ENCODE results near the gene RNASEH2B.

The RNASEH2B gene

GRCh38 chr13:51000061-51000460 is 90.5 kb downstream of the RNASEH2B start:
- no peak for DNase-seq

GRCh38 chr13:51000571-51001260 is 91.1 kb downstream of the RNASEH2B start:
- no peak for DNase-seq

DNA sequence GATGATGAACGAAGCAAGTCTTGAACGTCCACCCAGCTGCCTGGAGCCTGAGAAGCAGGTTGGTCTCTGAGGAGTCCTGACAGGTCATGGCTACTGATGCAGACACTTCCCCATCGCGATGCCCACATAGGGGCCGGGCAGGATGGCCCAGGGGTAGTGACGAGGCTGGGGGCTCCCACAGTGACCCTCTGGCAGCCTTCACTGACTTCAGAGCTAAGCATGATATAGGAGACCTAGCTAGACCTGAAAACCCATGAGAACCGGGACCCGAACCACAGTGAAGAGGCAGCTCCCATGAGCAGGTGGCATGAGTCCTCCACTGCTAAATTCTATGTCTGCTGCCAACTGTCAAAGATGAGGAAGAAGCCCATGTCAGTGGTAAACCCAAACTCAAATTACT is 91.7 kb downstream of the RNASEH2B start:
- no peak for DNase-seq

DNA sequence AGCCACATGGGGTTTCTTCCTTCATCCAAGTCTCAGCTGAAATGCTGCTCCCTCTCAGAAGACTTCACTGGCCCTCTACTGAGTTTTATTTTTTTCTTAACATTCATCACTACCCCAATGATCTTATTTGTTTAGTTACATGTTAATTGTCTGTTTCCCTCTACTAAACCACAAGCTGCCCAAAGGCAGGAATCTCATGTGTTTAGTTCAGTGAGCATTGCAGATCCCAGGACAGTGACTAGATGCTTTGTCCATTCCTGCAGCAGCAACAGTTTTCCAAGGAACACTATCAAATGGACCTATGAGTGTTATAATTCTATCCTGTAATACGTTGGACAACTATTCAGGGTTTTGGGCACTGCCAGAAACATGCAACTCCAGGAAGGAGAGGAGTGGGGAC is 93.1 kb downstream of the RNASEH2B start:
- no peak for DNase-seq

- DNase-seq, result no peak
Observed at GRCh38 chr13:51003642-51004041, 94.1 kb downstream of the RNASEH2B start.

DNA sequence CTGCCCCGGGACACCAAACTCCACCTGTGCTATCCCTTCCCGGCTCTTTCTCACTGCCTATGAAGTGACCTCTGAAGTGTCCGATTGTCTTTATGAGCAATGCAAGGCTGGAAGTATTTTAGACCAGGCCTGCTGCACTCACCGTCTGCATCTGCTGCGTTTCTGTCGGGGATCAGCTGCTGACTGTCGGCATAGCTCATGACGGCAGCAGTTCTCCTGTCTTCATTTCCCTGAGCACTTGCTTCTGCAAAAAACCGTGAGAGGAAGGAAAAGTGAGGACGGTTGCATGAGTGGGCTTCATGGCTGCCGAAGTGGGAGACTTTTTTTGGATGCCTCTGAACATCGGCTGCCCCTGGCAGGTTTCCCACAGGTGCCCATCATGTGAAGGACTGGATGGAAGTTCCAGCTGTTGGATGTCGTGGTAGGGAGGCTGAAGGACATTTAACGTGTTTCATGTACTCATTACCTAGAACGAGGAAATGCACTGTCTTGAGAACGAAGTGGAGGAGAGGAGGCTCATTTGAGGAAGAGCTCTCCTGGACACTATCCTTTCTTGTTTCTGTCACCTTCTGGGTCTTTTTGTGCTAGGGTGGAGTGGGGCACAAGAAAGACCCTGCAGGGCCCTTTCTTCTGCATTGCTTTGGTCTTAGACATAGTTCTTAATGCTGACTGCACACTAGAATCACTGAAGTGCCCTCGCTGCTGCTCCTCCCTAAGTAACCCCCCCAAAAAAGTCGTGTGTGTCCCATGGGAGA is 94.7 kb downstream of the RNASEH2B start:
- no peak for DNase-seq

GRCh38 chr13:51004918-51005460 is 95.4 kb downstream of the RNASEH2B start:
- DNase-seq, result no peak

DNA sequence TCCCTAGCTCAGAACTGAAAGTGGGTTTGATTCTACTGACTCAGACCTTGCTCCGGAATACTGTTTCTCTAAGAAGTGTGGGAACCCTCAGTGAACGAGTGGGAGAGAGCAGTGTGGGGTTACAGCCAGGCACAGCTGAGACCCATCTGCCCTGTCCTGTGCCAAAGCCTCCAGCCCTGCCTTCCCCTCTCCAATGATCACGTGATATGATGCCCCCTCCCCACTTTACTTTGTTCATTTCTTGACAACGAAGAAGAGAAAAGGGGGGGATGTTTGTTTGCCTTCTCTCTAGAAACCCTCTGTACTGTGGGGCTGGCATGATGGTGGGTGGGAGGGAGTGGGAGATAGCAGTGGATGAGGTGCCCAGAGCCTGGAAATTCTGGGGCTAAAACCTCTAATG is 96.0 kb downstream of the RNASEH2B start:
- no peak for DNase-seq
